KMS-11 (cell line): Measurements from ENCODE around the gene MDFI.

ENCODE experiments used
- H2AFZ ChIP-seq: fragments of 200-600 bp; sonication (generic); 2 replicates; pipeline ENCODE4 v1.6.1; 2016; ENCODE audit warnings: antibody characterized with exemption, mixed run types, low read depth
- H3K27ac ChIP-seq: fragments of 200-600 bp; sonication (generic); 2 replicates; pipeline ENCODE4 v1.6.1; 2016; ENCODE audit warnings: mild to moderate bottlenecking, mixed run types
- H3K27me3 ChIP-seq: fragments of 200-600 bp; sonication (generic); 2 replicates; pipeline ENCODE4 v1.6.1; 2017; ENCODE audit warnings: mild to moderate bottlenecking, low read depth, mixed run types, moderate library complexity; ENCODE audit not compliant: insufficient read depth
- H3K36me3 ChIP-seq: fragments of 200-600 bp; sonication (generic); 2 replicates; pipeline ENCODE4 v1.6.1; 2017; ENCODE audit warnings: mild to moderate bottlenecking, mixed run types; ENCODE audit not compliant: insufficient read depth
- H3K4me1 ChIP-seq: fragments of 200-600 bp; sonication (generic); 2 replicates; pipeline ENCODE4 v1.6.1; 2016; ENCODE audit warnings: mild to moderate bottlenecking, low read depth, mixed run types; ENCODE audit not compliant: poor library complexity, severe bottlenecking
- H3K4me2 ChIP-seq: fragments of 200-600 bp; sonication (generic); 2 replicates; pipeline ENCODE4 v1.7.0; 2016; ENCODE audit warnings: mild to moderate bottlenecking, mixed run types
- H3K4me3 ChIP-seq: fragments of 200-600 bp; sonication (generic); IDR thresholded peaks from 2 replicates; pipeline ENCODE4 v1.6.1; 2017; ENCODE audit warnings: low read depth, low read length, mixed read lengths; ENCODE audit not compliant: insufficient read depth
- H3K79me2 ChIP-seq: fragments of 200-600 bp; sonication (generic); 2 replicates; pipeline ENCODE4 v1.6.1; 2016; ENCODE audit warnings: low read depth, mixed run types; ENCODE audit not compliant: insufficient read depth
- H3K9ac ChIP-seq: fragments of 200-600 bp; sonication (generic); 2 replicates; pipeline ENCODE4 v1.6.1; 2016; ENCODE audit warnings: mild to moderate bottlenecking, mixed run types
- H4K20me1 ChIP-seq: fragments of 200-600 bp; sonication (generic); 2 replicates; pipeline ENCODE4 v1.6.1; 2016; ENCODE audit warnings: mild to moderate bottlenecking, mixed run types; ENCODE audit not compliant: insufficient read depth
- CTCF ChIP-seq: fragments of 200-600 bp; sonication (generic); conservative IDR thresholded peaks from 2 replicates; pipeline ENCODE4 v1.6.1; 2017; ENCODE audit warnings: low read depth, mild to moderate bottlenecking, antibody characterized with exemption, low read length, moderate library complexity, mixed read lengths

MDFI gene

GRCh38 chr6:41653691-41654090 lies 15.4 kb downstream of the MDFI start:
- H2AFZ ChIP-seq, result no peak overlapping the region
- H4K20me1 ChIP-seq, result no peaks in the 10 kb centered on the region
- H3K27ac ChIP-seq, result no peak overlapping the region
- no peak overlapping the region for H3K4me3 ChIP-seq
- peaks cover 60% of the 10 kb centered on the region for H3K27me3 ChIP-seq
- no peaks in the 10 kb centered on the region for H3K4me1 ChIP-seq
- H3K36me3 ChIP-seq, result no peaks in the 10 kb centered on the region
- H3K79me2 ChIP-seq, result no peaks in the 10 kb centered on the region
- TF ChIP-seq CTCF, result no peak
- no peak overlapping the region for H3K4me2 ChIP-seq
- no peak overlapping the region for H3K9ac ChIP-seq

- Histone ChIP-seq H3K4me1 (no peaks in the 10 kb centered on the region), H3K27ac (no peak overlapping the region), H3K4me2 (no peak overlapping the region), H3K79me2 (no peaks in the 10 kb centered on the region), H3K9ac (no peak overlapping the region), H3K36me3 (no peaks in the 10 kb centered on the region), H3K4me3 (no peak overlapping the region), H3K27me3 (peaks cover 63% of the 10 kb centered on the region), H4K20me1 (no peaks in the 10 kb centered on the region), H2AFZ (no peak overlapping the region)
- TF ChIP-seq CTCF, result no peak
Observed at GRCh38 chr6:41654151-41654697, 16.0 kb downstream of the MDFI start.

GRCh38 chr6:41654698-41655151 lies 16.5 kb downstream of the MDFI start:
- H2AFZ ChIP-seq, result no peak overlapping the region
- H3K36me3 ChIP-seq, result no peaks in the 10 kb centered on the region
- H3K4me3 ChIP-seq, result no peak overlapping the region
- no peak overlapping the region for H3K9ac ChIP-seq
- H3K4me2 ChIP-seq, result no peak overlapping the region
- no peak overlapping the region for H3K27ac ChIP-seq
- no peaks in the 10 kb centered on the region for H3K4me1 ChIP-seq
- peaks cover 63% of the 10 kb centered on the region for H3K27me3 ChIP-seq
- H3K79me2 ChIP-seq, result no peaks in the 10 kb centered on the region
- no peaks in the 10 kb centered on the region for H4K20me1 ChIP-seq
- TF ChIP-seq CTCF, result no peak

GRCh38 chr6:41655176-41655575 lies 16.9 kb downstream of the MDFI start:
- H3K4me3 ChIP-seq, result no peak overlapping the region
- H3K27me3 ChIP-seq, result peaks cover 63% of the 10 kb centered on the region
- no peaks in the 10 kb centered on the region for H3K36me3 ChIP-seq
- H3K27ac ChIP-seq, result no peak overlapping the region
- H3K9ac ChIP-seq, result no peak overlapping the region
- no peaks in the 10 kb centered on the region for H3K4me1 ChIP-seq
- no peak for TF ChIP-seq CTCF
- no peak overlapping the region for H2AFZ ChIP-seq
- no peaks in the 10 kb centered on the region for H4K20me1 ChIP-seq
- H3K4me2 ChIP-seq, result no peak overlapping the region
- H3K79me2 ChIP-seq, result no peaks in the 10 kb centered on the region
